OCI-LY1 (cell line): ENCODE results near the gene MRPL36.

Experiments
- H2AFZ ChIP-seq: fragments of 200-600 bp; sonication (generic), shearing (Covaris generic); 2 replicates; pipeline ENCODE4 v1.6.0; 2014; ENCODE audit warnings: antibody characterized with exemption, mild to moderate bottlenecking, low read length
- H3F3A ChIP-seq: fragments of 200-600 bp; sonication (generic), shearing (Covaris generic); 2 replicates; pipeline ENCODE4 v1.6.0; 2014; ENCODE audit warnings: mild to moderate bottlenecking, antibody characterized with exemption, low read length, moderate library complexity; ENCODE audit not compliant: insufficient read depth
- H3K27ac ChIP-seq: fragments of 200-600 bp; sonication (generic); 2 replicates; pipeline ENCODE4 v1.5.1; 2014; ENCODE audit warnings: low read length, mixed run types, mild to moderate bottlenecking, low read depth; ENCODE audit not compliant: poor library complexity, severe bottlenecking
- H3K27me3 ChIP-seq: fragments of 200-600 bp; sonication (generic); 2 replicates; pipeline ENCODE4 v1.6.0; 2014; ENCODE audit warnings: antibody characterized with exemption, mild to moderate bottlenecking, low read length, moderate library complexity; ENCODE audit not compliant: insufficient read depth
- H3K36me3 ChIP-seq: fragments of 200-600 bp; sonication (generic); 2 replicates; pipeline ENCODE4 v1.6.1; 2014; ENCODE audit warnings: mild to moderate bottlenecking, antibody characterized with exemption, low read length, moderate library complexity, mixed read lengths; ENCODE audit not compliant: insufficient read depth
- H3K4me1 ChIP-seq: fragments of 200-600 bp; sonication (generic); 2 replicates; pipeline ENCODE4 v1.5.1; 2014; ENCODE audit warnings: mild to moderate bottlenecking, low read length, moderate library complexity; ENCODE audit not compliant: insufficient read depth, severe bottlenecking
- H3K4me2 ChIP-seq: fragments of 200-600 bp; sonication (generic), shearing (Covaris generic); 2 replicates; pipeline ENCODE4 v1.6.1; 2014; ENCODE audit warnings: low read length
- H3K4me3 ChIP-seq: fragments of 200-600 bp; sonication (generic); 2 replicates; pipeline ENCODE4 v1.5.1; 2014; ENCODE audit warnings: low read length, low read depth, mild to moderate bottlenecking, mixed read lengths; ENCODE audit not compliant: poor library complexity, severe bottlenecking
- H3K79me2 ChIP-seq: fragments of 200-600 bp; shearing (Covaris generic); 2 replicates; pipeline ENCODE4 v1.6.1; 2016; ENCODE audit warnings: mixed run types, low read length, mixed read lengths; ENCODE audit not compliant: insufficient read depth
- H3K9ac ChIP-seq: fragments of 200-600 bp; sonication (generic), shearing (Covaris generic); 2 replicates; pipeline ENCODE4 v1.6.1; 2014; ENCODE audit warnings: mild to moderate bottlenecking, low read length, mixed read lengths
- H3K9me2 ChIP-seq: fragments of 200-600 bp; sonication (generic), shearing (Covaris generic); 2 replicates; pipeline ENCODE4 v1.6.1; 2014; ENCODE audit warnings: low read depth, mild to moderate bottlenecking, low read length, mixed read lengths
- H3K9me3 ChIP-seq: fragments of 200-600 bp; shearing (Covaris generic); 2 replicates; pipeline ENCODE4 v1.6.1; 2014; ENCODE audit warnings: low read length, mixed read lengths
- H4K20me1 ChIP-seq: fragments of 200-600 bp; sonication (generic), shearing (Covaris generic); 2 replicates; pipeline ENCODE4 v1.6.0; 2016; ENCODE audit warnings: mild to moderate bottlenecking, low read length; ENCODE audit not compliant: insufficient read depth
- EZH2 ChIP-seq: fragments of 200-600 bp; sonication (generic), shearing (Covaris generic); IDR thresholded peaks from 2 replicates; pipeline ENCODE4 v1.8.0; 2017; ENCODE audit warnings: borderline replicate concordance, mixed run types, mild to moderate bottlenecking, antibody characterized with exemption, low read length, moderate library complexity, mixed read lengths
- TF ChIP-seq, protein P1 (sequence below): fragments of 200-600 bp; sonication (generic), shearing (Covaris generic); IDR thresholded peaks from 2 replicates; pipeline ENCODE4 v1.5.1; 2017; ENCODE audit warnings: mild to moderate bottlenecking, antibody characterized with exemption, low read length, moderate library complexity, mixed read lengths

The MRPL36 gene

DNA sequence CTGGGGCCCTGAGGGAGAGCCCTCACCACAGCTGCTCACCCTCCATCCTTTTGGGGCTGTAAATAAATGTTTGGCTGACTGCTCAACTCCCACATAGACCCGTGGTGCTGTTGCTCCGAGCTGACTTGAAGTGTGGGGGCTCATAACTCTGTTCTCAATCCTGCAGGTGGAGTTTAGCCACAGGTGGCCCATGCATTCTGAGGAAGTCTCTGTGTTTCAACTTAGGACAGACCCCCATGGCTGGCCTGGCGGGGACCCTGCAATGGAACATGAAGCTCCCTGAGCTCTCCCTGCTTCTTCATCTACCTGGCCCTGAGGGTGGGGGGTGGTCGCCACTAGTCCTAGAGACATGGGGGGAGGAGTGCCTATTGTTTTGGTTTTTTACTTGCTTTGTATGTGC is 21.3 kb upstream of the MRPL36 start:
- Histone ChIP-seq H3K36me3 (peaks cover 81% of the 10 kb centered on the region), H2AFZ (no peak overlapping the region), H3K9me3 (no peaks in the 10 kb centered on the region), H3K9ac (no peak overlapping the region), H3K27me3 (no peaks in the 10 kb centered on the region), H3K9me2 (no peaks in the 10 kb centered on the region), H3K27ac (no peak overlapping the region), H3F3A (no peaks in the 10 kb centered on the region), H3K4me2 (no peak overlapping the region), H3K79me2 (no peaks in the 10 kb centered on the region), H3K4me1 (no peaks in the 10 kb centered on the region), H3K4me3 (no peak overlapping the region), H4K20me1 (no peaks in the 10 kb centered on the region)
- TF ChIP-seq, protein P1, sequence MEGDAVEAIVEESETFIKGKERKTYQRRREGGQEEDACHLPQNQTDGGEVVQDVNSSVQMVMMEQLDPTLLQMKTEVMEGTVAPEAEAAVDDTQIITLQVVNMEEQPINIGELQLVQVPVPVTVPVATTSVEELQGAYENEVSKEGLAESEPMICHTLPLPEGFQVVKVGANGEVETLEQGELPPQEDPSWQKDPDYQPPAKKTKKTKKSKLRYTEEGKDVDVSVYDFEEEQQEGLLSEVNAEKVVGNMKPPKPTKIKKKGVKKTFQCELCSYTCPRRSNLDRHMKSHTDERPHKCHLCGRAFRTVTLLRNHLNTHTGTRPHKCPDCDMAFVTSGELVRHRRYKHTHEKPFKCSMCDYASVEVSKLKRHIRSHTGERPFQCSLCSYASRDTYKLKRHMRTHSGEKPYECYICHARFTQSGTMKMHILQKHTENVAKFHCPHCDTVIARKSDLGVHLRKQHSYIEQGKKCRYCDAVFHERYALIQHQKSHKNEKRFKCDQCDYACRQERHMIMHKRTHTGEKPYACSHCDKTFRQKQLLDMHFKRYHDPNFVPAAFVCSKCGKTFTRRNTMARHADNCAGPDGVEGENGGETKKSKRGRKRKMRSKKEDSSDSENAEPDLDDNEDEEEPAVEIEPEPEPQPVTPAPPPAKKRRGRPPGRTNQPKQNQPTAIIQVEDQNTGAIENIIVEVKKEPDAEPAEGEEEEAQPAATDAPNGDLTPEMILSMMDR = no peak

DNA sequence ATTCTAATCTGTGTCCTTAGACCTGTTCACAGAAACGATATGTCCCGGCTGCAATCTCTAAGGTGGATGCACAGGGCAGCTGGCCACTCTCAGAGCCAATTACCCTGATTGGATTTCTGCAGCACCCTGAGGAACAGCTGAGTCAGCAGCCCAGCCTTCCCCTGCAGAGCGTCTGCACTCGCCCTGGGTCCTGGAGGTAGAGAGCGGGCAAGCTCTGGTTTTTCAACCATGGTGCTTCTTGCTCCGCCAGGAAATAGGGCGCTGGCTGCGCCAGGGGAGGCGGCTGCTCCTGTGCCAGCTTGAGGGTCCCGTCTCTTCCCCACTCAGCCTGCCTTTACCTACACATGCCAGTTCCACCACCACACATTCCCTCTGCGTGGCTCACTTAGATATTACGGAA is 20.7 kb upstream of the MRPL36 start:
- no peaks in the 10 kb centered on the region for H3K79me2 ChIP-seq
- H4K20me1 ChIP-seq = no peaks in the 10 kb centered on the region
- no peak overlapping the region for H3K9ac ChIP-seq

DNA sequence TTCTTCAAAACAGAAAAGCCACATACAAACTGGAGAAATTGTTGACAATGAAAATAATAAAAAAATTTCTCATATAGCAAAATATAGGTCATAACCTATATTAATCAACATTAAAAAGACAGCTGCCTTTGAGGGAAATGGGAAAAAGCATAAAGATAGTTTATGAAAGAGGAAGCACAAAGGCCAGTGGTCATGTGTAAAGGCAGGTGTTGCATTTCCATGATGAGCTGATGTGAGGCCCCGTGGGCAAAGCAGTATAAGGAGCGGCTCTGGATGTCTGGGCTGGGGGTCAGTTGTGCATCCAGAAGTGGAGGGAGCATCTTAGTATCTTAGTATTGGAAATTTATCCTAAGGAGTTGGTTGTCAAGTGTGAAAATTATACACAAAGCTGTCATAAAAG is 19.8 kb upstream of the MRPL36 start:
- TF ChIP-seq, protein P1 = no peak
- no peak for TF ChIP-seq EZH2

More for the DNA sequence above, 20.7 kb upstream of the MRPL36 start:
- TF ChIP-seq, protein P1 = no peak
- no peak for TF ChIP-seq EZH2
- no peak overlapping the region for H3K27ac ChIP-seq
- H3K4me2 ChIP-seq = no peak overlapping the region
- H3F3A ChIP-seq = no peaks in the 10 kb centered on the region
- H3K9me2 ChIP-seq = no peaks in the 10 kb centered on the region
- no peak overlapping the region for H3K4me3 ChIP-seq
- no peaks in the 10 kb centered on the region for H3K4me1 ChIP-seq
- H3K27me3 ChIP-seq = no peaks in the 10 kb centered on the region
- peaks cover 81% of the 10 kb centered on the region for H3K36me3 ChIP-seq
- no peaks in the 10 kb centered on the region for H3K9me3 ChIP-seq
- no peak overlapping the region for H2AFZ ChIP-seq

More for the DNA sequence above, 19.8 kb upstream of the MRPL36 start:
- no peaks in the 10 kb centered on the region for H3F3A ChIP-seq
- H3K4me1 ChIP-seq = no peaks in the 10 kb centered on the region
- H3K27ac ChIP-seq = no peak overlapping the region
- no peaks in the 10 kb centered on the region for H3K27me3 ChIP-seq
- no peaks in the 10 kb centered on the region for H3K9me3 ChIP-seq
- no peaks in the 10 kb centered on the region for H3K9me2 ChIP-seq
- H3K36me3 ChIP-seq = peaks cover 84% of the 10 kb centered on the region
- no peak overlapping the region for H2AFZ ChIP-seq
- no peaks in the 10 kb centered on the region for H4K20me1 ChIP-seq
- no peaks in the 10 kb centered on the region for H3K79me2 ChIP-seq
- H3K4me3 ChIP-seq = no peak overlapping the region
- no peak overlapping the region for H3K9ac ChIP-seq
- H3K4me2 ChIP-seq = no peak overlapping the region
